NCI-H82 treated with DMSO at 0.1 percent for 48 hours (cell line): Measurements from ENCODE around the gene TAS2R10.

Source experiments
- DNase-seq: peaks from one replicate; lab custom pipeline; 2025; ENCODE audit not compliant: unreplicated experiment; lab: John Stamatoyannopoulos, UW

Gene TAS2R10

GRCh38 chr12:10779103-10779502, 47.1 kb downstream of the TAS2R10 start:
- peak; percentile 3 for DNase-seq
